H54 (cell line): ENCODE data around the gene EFTUD2.
"Not testable (repeated sequence)": the region's sequence is repeated elsewhere in the genome, so short reads cannot be mapped to it uniquely, and the experiment has no call there.

Experiments used
- DNase-seq: peaks from one replicate; pipeline ENCODE4 v3.0.0; 2011; ENCODE audit warnings: low spot score, mixed read lengths; ENCODE audit not compliant: insufficient read length
- FAIRE-seq: peaks from 3 replicates; lab custom pipeline; 2011; peaks lifted over from hg19 to GRCh38; lab: Jason Lieb, UNC
- POLR2A ChIP-seq: IDR thresholded peaks from 2 replicates; pipeline ENCODE4 v1.6.1; 2011; ENCODE audit warnings: low read depth, mild to moderate bottlenecking, low read length

Gene EFTUD2

DNA sequence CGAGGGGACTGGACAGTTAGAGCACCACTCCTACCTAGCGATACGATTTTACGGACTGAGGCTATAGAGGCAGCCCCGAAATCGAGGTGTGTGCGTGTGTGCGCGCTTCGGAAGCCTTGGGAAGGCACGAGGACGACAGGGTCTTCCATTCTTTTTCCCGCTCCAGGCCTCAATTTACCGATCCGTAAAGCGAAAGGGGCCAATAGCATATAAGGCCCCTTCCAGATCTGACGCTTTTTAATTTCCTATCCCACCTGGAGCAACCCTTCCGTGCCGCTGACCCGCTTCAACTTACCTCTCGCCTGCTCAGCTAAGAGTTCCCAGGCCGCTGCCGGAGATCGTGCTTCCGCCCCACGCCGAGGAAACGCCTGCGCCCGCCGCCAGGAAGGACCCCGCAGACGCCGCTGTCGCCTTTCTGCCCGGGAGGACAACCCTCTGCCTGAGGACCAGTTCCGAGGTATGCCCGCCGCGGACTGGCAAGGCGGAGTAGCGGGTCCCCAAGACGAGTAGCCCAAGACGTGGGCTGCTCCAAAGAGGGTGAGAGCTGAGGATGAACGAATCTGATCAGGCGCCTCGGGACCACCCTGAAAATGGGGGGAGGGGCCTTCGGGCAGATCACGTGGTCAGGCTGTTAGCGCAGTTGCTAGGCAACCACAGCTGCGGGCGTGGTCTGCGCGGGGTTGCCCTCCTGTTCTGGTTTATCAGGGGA lies at the start of gene EFTUD2:
EFTUD2 (minus strand) TSS at position 372 of the 709 bp plus-strand sequence. CDS start 4,924 bp downstream, outside the sequence.
- peak; percentile 6 for FAIRE-seq
- DNase-seq, result peak; percentile 95
- TF ChIP-seq POLR2A, result peak; percentile 85

DNA sequence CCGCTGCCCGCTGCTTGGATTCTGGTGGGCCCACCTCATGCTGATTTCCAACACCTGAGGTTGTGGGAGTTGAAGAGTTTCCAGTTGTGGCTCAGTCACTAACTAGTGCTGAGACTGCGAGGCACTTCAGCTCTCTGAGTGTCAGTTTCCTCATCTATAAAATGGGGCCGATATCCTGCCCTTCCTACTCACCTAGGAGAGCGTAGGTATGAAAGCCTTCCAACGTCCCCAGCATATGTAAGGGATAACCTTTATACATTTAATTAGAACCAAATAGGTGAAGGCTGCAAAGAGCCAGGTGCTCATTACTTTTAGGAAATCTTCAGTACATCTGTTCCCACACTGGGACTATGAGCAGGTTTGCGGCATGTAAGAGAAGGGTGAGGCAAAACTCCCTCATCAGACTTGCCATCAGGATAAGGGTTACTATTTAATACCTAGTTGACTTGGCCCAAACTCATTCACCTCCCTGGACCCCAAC lies 49.1 kb upstream of the EFTUD2 start:
- no peak for TF ChIP-seq POLR2A
- FAIRE-seq, result no peak
- no peak for DNase-seq

DNA sequence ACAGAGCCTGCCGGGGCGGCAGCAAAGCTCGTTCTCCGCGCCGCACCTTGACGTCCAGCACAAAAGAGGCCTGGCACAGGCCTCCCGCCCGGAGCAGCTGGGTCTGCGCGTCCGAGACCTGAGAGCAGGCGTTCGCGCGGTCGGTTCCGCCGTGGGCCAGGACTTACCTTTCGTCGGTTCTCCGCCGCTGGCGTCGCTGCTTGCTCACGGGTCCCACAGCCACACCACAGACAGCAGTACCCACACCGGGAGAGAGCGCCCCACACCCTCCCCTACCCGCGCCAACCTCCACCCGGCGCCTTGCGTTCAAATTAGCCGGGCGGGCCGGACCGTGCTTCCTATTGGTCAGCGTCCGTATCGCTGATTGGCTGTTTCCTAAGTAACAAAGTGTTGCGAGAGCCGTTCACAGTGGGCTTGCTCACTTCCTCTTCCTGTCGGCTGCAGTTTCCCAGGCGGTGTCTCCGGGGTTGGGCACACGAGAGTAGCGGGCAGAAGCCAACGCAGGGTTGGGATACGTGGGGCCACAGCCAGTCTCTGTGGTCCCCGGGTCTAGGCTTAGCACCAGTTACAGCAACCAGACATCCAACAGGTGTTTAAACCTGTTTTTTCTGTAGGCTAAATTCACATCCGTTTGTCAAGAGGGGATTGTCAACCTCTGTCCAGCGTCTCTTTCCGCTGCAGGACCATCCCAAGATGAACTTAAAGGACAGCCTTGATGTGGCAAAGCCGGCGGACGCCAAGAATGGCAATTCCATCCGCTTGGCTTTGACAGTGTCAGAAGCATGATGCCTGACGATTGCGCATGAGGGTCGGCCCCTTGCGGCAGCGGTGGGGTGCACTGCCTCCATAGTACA lies 48.4 kb upstream of the EFTUD2 start, which contains the start of gene KIF18B:
KIF18B (minus strand) TSS at position 313 of the 854 bp plus-strand sequence. CDS start 11,429 bp downstream, outside the sequence.
- peak; percentile 91 for TF ChIP-seq POLR2A
- peak; percentile 84 for FAIRE-seq
- DNase-seq, result peak; percentile 100

DNA sequence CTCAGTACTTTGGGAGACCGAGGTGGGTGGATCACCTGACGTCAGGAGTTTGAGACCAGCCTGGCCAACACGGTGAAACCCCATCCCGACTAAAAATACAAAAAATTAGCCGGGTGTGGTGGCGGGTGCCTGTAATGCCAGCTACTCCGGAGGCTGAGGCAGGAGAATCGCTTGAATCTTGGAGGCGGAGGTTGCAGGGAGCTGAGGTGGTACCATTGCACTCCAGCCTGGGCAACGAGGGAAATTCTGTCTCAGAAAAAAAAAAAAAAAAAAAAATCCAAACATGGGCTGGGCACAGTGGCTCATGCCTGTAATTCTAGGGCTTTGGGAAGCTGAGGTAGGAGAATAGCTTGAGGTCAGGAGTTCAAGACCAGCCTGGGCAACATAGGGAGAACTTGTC lies 46.4 kb upstream of the EFTUD2 start:
- FAIRE-seq, result not testable (repeated sequence)

DNA sequence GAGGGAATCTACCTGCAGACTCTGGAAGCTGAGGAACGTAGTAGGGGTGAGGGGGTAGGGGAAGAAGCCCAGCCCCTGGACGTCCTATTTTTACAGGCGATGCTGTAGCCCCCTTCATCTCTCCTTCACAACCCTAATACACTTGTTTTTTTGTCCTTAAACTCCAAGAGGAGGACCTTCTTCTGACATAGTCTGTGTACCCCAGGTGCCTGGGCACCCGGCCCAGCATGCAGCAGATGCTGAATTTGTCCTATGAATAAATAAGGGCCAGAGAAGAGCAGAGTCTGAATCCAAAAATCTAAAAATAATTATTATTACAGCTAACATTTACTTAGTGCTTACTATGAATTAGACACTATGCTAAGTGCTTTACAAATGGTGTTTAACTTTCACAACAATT lies 43.2 kb upstream of the EFTUD2 start:
- TF ChIP-seq POLR2A, result no peak
- no peak for DNase-seq
- FAIRE-seq, result no peak

More for the DNA sequence above, 46.4 kb upstream of the EFTUD2 start:
- DNase-seq, result not testable (repeated sequence)

DNA sequence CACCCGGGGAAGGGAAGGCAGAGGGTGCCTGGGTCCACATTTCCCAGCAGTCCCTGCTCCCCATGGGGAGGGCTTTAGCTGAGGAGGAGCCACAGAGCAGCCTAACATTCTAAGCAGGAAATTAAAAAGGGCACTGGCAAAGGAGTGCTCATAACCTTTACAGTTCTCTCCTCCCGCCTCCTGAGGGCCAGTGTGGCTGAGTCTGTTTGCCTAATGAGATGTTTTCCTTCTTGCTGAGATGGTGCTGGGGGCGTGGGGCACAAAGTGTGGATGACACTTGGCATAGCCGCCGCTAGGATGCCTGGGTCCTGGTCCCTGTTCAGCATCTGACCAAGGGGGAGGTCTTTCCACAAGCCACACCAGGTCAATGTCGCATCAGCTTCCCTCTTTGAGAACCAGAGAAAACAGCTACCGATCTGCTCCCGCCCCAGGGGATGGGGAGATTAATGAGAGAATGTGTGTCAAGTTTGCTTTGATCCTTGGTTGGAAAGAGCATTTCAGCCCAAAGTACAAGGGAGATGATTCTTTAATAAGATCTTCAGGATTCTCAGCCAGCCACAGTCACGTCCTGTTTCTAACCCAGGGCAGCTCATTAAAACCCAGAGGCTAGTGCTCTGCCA lies 42.6 kb upstream of the EFTUD2 start:
- FAIRE-seq (no peak), DNase-seq (no peak)
- 0 out of 2 replicates have a peak, but pooled peaks have one; percentile 8 for TF ChIP-seq POLR2A

DNA sequence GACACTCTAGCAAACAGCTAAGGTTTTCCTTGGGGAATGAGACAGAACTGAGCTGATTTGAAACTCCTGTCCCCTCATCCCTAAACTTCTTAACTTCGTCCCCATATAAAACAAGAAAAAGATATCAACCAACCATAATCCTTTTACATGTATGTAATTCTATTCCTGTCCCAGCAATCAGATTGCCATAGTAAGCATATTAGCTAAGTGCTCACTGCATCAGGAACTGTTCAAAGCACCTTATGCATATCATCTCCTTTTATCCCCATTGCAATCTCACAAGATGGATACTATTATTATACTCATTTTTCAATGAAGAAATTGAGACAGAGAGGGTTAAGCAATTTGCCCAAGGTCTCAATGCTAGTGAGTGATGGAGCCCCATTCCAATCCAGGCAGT lies 41.5 kb upstream of the EFTUD2 start:
- FAIRE-seq (no peak), DNase-seq (no peak)
- TF ChIP-seq POLR2A, result no peak

DNA sequence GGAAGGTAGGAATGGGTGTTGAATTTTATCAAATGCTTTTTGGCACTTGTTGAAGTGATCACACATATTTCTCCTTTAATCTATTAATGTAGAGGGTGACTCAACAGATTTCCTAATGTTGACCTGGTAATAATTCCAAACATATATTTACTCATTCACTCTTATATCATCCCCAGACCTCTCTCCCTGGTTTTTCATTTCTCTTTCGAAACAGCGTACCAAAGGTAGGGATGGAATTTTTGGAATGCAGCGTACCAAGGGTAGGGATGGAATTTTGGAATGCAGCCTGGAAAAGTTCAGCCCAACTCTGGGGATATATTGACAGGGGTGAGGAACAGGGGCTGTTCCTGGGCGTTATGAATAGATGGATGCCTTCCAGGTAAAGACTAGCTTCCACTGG lies 41.1 kb upstream of the EFTUD2 start:
- FAIRE-seq (no peak), DNase-seq (no peak)
- TF ChIP-seq POLR2A, result no peak

DNA sequence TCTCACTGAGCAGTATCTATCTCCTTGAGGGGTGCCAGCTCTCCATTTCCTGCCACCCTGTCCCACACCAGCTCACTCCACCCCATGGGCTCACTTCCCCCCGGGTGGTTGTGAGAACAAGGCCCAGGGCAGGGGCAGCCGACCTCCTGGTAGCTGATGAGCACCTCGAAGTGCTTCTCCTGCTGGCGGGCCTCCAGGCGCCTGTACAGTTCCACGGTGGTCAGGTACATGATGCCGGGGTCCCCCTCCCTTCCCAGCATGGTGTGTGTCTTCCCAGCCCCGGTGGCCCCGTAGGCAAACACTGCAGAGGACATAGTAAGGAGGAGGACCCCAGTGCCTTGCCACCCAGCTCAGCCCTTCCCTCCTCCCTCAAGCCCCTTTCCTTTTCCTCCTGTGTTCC lies 35.9 kb upstream of the EFTUD2 start:
- no peak for TF ChIP-seq POLR2A
- DNase-seq (no peak), FAIRE-seq (no peak)

DNA sequence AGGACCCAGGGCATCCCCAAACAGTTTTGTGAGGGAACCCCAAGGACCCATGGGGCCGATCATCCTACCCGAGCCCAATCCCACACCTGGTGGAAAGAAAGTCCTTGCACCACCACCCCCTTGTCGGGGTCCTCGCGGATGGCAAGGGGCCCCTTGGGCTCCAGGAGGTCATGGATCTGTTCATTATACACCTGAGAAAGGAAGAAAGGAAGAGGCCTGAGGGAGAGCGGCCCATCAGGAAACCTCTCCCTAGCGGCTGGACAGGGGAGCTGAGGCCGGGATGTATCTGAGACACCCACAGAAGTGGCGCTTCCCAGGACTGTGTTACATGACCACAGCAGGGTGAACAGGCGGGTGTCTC lies 35.5 kb upstream of the EFTUD2 start:
- TF ChIP-seq POLR2A, result no peak
- DNase-seq (no peak), FAIRE-seq (no peak)

DNA sequence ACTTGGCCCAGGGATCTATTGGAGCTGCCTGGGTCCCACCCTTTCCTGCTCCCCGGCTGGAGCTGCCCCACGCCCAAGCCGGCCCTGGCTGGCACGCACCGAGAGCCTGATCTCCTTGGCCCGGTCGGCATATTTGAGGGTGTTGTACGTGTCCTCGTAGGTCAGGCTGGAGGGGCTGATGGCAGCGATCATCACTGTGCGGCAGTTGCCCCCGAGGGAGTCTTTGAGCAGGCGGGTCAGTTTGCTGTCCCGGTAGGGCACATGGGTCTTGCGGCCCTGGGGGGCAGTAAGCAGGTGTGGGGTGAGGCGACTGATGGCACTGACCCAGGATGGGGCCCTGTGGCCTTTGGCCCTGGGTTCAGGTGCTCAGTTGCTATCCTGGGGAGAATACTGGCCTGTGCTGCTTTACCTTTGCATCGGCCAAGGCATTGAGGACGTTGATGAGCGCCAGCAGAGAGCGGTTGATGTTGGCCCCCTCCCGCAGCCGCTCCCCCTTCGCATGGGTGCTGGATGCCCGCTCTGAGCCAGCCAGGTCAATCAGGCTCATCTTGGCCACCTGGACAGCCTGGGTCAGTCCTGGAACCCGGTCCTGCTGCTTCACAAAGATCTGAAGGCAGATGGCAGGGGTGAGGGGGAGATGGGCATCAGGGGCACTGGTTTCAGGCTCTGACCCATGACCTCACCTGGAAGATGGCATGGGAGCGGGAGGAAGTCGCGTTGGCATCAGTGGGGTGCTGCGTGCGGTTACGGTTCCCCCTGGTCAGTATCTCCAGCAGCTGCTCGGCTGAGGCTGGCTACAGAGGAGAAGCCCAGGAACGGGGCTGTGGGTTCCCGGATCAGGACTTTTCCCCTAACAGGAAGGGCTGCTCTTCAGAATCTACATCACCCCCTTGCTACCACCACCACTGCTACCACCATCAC lies 34.8 kb upstream of the EFTUD2 start:
- TF ChIP-seq POLR2A, result no peak
- FAIRE-seq (no peak), DNase-seq (no peak)

DNA sequence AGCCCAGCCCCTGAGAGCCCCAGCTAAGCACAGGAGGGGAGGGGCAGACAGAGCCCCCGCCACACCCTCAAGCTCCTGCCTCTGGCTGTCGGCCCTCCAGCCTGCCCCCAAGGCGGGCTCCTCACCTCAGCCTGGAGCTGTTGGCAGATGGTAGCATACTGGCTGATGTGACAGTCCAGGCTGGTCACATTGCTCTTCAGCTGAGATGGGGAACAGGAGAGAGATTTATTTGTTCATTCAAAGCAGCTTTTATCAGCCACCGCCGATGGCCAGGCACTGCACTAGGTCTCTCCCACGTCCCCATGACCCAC lies 33.5 kb upstream of the EFTUD2 start:
- DNase-seq (no peak), FAIRE-seq (no peak)
- TF ChIP-seq POLR2A, result no peak
